ENCODE measurements around the gene SERPINE2.
A peak's percentile ranks its signal among the peaks of the same experiment; 100 is the strongest.
"Not testable (repeated sequence)": the region's sequence is repeated elsewhere in the genome, so short reads cannot be mapped to it uniquely, and the experiment has no call there.

Gene SERPINE2

GRCh38 chr2:223971731-223972130 lies 67.4 kb downstream of the SERPINE2 start:
- FAIRE-seq, result no peak

GRCh38 chr2:223970343-223971128 lies 68.5 kb downstream of the SERPINE2 start:
- peak; percentile 99 for FAIRE-seq

DNA sequence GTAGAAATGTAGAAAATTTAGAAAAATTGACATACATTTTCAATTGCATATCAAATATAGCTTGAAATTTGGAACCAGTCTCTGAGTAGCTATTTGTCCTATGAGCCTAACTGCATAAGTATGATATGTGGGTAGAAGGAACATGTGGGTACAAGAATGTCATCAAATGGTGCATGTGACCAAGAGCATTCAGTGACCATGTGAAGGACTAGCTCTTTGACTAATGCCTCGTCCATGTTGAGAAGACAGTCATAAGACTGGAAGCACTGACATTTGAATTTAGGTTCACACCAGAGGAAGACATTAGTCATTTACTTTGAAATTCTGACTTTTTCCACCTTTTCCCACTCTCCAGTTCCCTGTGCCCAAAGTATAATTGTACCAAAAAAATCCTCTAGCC lies 69.2 kb downstream of the SERPINE2 start:
- FAIRE-seq, result no peak

GRCh38 chr2:223969315-223969714 lies 69.8 kb downstream of the SERPINE2 start:
- no peak for FAIRE-seq

DNA sequence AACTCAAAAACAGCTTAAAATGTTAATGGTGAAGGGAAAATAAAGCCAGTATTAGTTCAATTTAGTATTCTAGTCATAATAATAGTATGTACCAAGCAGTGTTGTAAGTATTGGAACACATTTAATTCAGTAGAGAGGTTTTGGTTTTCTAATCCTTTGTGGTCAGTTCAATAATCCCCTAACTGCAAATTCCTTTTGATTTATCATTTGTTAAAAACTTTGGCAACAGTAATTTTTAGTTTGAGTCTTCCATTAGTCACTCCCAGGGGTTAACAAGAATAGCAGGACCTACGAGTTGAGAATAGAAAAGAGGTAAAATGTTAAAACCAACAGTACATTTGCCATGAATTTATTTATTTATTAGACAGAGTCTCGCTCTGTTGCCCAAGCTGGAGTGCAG lies 71.1 kb downstream of the SERPINE2 start:
- no peak for FAIRE-seq

DNA sequence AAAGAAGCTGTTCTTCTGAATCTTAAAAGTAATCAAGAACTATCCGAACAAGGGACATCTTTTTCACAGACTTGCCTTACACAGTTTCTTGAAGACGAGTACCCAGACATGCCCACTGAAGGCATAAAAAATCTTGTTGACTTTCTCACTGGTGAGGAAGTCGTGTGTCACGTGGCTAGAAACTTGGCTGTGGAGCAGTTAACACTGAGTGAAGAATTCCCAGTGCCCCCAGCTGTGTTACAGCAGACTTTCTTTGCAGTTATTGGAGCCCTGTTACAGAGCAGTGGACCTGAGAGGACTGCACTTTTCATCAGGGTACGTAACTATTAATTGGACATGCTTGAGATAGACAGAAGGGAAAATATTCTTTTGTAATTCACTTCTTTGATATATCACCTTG lies 79.4 kb downstream of the SERPINE2 start:
- no peak for FAIRE-seq

DNA sequence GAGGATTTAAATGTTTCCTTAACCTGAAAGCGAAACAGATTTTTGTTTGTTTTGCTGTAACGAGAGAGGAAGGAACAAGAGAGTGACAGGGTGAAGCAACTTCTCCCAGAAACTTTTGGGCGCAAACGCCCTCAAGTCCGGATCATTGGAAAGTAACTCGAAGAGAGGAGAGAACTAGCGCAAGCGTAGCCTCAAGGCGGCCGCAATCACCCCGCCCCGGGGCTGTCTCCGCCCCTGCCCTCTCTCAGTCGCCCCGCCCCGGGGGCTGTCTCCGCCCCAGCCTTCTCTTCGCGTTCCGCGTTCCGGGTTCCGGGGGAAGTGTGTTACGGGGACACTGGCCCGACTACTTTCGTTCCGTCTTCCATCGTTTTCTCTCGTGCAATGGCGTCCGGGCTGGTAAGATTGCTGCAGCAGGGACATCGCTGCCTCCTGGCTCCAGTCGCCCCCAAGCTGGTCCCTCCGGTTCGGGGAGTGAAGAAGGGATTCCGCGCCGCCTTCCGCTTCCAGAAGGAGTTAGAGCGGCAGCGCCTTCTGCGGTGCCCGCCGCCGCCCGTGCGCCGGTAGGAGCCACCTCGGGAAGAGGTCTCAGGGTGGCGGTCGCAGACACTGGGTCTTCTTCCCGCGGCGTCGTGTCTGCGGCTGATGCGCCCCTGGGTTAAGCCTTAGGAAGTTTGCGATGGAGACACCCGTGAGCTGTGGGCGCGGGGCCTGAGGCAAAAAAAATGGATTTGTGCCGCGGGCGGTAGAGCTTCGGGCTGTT lies 81.8 kb downstream of the SERPINE2 start, which contains the start of gene MRPL44:
Gene MRPL44 (plus strand): TSS at position 372 of the 760 bp plus-strand sequence. CDS start 10 bp downstream, at position 382.
- peak; percentile 98 for FAIRE-seq

- FAIRE-seq, result no peak
These were observed 82.8 kb downstream of the SERPINE2 start for GRCh38 chr2:223956300-223956699.

- no peak for FAIRE-seq
These were observed 84.7 kb downstream of the SERPINE2 start for GRCh38 chr2:223954401-223954800.

- FAIRE-seq, result no peak
These were observed 86.7 kb downstream of the SERPINE2 start for GRCh38 chr2:223952280-223952968.

DNA sequence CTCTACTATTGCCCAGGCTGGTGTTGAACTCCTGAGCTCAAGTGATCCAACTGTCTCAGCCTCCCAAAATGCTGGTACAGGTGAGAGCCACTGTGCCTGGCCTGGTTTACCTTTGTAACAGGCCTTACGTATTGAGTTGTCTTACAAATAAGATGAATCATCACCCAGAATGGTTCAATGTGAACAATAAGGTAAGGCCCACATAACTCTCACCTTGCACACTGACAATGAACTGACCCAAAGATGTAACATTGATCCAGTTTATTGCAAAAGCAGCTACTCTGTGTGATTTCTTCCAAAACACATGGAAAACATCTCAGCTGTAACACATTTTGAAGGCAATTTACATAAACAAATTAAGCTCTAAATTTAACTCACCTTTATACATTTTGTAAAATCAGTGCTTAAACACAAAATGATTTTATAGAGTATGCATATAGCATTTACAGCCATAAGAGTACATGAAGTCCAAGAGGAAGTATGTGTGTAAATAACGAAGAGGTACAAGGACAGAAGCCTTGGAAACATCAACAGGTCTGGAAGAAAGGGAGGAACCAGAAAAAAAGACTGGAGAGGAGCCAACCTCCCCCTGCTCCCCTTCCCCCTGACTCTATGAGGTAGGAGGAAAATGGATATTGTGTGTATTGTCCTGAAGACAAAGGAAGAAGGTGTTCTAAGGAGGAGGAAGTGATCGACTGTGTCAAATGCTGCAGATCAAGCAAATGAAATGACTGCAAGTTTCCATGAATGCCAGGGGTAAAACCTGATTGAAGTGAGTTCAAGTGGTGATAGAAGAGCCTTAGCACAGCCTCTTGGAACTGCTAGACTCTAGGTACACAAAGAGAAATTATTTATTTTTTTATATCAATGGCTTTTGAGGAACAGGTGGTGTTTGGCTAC lies 88.4 kb downstream of the SERPINE2 start:
- FAIRE-seq, result no peak

- no peak for FAIRE-seq
These were observed 89.7 kb downstream of the SERPINE2 start for GRCh38 chr2:223949241-223949840.

DNA sequence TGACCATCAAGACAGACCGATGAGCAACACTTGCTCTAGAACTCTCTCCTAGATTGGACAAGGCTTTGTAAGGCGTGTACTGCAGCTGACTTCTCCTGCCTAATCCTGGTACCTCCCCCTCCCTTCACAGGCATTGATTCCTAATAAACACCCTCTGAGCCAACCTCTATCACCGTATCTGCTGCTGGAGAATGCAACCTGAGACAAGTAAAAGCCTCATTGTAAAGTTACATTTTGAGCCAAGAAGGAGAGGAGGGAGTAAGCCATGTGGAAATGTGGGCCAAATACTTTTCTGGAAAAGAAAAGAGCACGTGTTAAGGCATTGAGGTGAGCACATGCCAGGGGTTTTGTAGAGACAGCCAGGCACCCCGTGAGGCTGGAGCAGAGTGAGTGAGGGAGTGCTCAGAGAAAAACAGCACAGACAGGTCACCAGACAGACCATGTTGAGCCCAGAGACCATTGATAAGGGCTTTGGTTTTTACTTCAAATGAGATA lies 91.3 kb downstream of the SERPINE2 start:
- no peak for FAIRE-seq

DNA sequence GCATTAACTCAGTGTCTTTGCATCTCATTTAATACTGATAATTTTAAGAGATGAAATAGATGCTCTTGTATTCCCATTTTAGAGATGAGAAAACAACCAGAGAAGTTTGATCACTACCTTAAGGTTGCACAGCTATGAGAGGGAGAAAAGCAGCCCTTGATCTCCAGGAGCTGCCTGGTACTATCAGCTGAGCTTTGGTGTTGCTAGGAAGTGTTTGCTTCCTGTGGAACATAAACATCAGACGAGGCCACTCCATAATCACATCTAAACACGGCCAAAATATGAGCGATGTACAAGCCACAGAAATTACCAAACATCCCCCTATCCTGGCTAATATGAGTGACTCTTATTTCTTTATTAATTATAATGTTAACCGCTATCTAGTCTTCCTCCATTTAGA lies 93.3 kb downstream of the SERPINE2 start:
- no peak for FAIRE-seq

DNA sequence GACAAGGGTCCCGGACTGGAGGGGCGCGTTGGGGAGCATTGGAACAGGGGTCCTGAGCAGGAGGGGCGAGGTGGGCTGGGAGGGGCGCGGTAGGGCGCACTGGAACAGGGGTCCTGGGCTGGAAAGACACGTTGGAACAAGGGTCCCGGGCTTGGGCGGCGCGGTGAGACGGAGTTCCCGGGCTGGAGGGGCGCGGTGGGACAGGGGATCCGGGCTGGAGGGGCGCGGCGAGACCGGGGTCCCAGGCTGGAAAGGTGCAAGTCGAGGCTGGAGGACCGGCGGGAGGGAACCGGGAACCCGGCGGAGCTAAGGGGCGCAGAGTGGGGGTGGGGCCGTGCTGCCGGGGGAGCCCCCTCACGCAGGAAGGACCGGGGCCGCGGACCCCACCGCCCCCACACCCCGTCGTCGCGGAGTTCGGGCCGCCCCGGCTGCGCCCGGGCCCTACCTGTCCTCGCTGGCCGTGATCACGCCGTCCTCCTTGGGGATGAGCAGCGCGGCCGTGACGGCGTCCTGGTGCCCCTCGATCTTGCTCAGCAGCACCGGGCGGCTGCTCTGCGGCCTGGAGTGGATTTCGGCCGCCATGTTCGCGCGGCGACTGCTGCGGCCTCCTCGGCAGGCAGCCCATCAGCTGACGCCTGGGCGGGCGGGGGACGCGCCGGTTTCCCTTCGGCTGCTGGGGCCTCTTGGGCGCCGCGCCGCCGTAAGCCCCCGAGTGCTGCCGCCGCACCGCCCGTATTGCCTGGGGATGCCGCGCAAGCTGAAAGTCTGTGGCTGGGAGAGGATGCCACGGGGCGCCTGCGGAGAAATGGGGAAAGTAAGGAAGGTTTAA lies 94.2 kb downstream of the SERPINE2 start, which contains the start of gene WDFY1:
Gene WDFY1 (minus strand): TSS at position 633 of the 829 bp plus-strand sequence. CDS start 51 bp downstream, at position 582.
- no peak for FAIRE-seq

- no peak for FAIRE-seq
These were observed 94.9 kb downstream of the SERPINE2 start for GRCh38 chr2:223944166-223944702.

DNA sequence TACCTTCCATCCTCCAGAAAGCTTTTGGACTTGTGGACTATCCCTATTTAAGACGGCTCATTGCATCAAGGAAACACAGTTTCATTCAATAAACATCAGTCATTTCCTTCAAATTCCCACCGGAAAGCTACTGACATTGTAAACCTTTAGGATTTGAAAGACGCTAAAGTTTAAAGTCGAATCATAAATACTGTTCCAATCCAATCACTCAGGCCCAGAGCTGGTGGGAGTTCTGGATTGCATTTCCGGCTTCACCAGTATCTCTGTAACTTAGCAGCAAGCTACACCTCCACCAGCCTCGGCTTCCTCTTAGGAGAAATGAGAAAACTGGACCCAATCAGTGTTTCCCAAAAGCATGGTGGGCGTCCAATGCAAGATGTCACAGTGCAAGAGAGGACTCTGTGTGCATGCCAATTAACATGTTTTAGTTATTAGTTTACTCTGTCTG lies 95.5 kb downstream of the SERPINE2 start:
- FAIRE-seq, result no peak

- FAIRE-seq, result no peak
These were observed 96.0 kb downstream of the SERPINE2 start for GRCh38 chr2:223943135-223943534.

DNA sequence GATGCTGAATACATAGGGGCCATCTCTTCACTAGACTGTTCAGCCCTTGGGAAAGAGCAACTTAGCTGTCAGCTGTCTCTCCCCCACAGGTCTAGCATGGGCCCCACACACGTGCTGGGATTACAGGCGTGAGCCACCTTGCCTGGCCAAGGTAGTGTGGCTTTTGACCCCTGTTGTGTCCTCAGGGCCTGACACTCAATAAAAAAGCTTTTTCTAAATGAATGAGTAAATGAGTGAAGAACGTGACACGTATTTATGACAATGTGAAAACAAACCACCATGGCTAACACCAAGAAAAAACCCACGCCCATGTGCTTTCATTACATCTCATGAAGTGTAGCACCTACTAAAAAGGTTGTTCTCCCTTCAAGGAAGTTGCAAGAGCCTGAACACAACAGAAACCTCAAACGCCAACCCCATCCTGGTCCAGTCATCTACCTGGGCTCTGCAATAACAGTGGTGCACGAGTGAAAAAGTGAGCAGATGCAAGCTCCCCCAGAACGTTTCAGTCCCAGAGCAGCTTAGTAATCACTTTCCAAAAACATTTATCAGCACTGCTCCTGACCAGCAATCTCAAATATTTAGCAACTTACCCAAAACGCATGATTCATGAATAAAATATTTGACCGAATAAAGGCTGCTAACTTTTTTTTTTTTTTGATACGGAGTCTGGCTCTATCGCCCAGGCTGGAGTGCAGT lies 97.4 kb downstream of the SERPINE2 start:
- FAIRE-seq, result no peak

DNA sequence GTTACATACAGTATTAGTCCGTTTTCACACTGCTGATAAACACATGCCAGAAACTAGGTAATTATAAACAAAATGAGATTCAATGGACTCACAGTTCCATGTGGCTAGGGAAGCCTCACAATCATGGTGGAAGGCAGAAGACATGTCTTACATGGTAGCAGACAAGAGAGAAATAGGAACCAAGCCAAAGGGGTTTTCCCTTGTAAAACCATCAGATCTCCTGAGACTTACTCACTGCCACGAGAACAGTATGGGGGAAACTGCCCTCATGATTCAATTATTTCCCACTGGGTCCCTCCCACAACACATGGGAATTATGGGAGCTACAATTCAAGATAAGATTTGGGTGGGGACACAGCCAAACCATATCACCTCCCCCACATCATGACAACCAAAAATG lies 99.6 kb downstream of the SERPINE2 start:
- not testable (repeated sequence) for FAIRE-seq
